Activated CD4-positive, alpha-beta T cell treated with anti-CD3 and anti-CD28 coated beads, Interleukin-2, Interleukin-6, amounts not matched to agents 100 ng/mL and 50 ng/mL, durations not matched to agents 16 hours and 8 hours (primary cell): Measurements from ENCODE around the gene CBX7.

Experiments
- DNase-seq: peaks from one replicate; pipeline ENCODE4 v3.0.0-alpha.2; 2020

CBX7 gene

GRCh38 chr22:39122772-39123470 is 29.6 kb downstream of the CBX7 start:
- no peak for DNase-seq

GRCh38 chr22:39120983-39121382 is 31.5 kb downstream of the CBX7 start:
- no peak for DNase-seq

- peak; percentile 92 for DNase-seq
Observed at GRCh38 chr22:39117585-39118191, 34.8 kb downstream of the CBX7 start.

- peak; percentile 47 for DNase-seq
Observed at GRCh38 chr22:39115977-39116621, 36.4 kb downstream of the CBX7 start.

GRCh38 chr22:39115570-39115969 is 36.9 kb downstream of the CBX7 start:
- no peak for DNase-seq

GRCh38 chr22:39114112-39114511 is 38.4 kb downstream of the CBX7 start:
- no peak for DNase-seq

GRCh38 chr22:39110631-39111561 is 41.6 kb downstream of the CBX7 start:
- DNase-seq: no peak

GRCh38 chr22:39109361-39109760 is 43.1 kb downstream of the CBX7 start:
- no peak for DNase-seq

GRCh38 chr22:39108487-39108886 is 44.0 kb downstream of the CBX7 start:
- no peak for DNase-seq

- DNase-seq: no peak
Observed at GRCh38 chr22:39106326-39106725, 46.2 kb downstream of the CBX7 start.

GRCh38 chr22:39103431-39103830 is 49.0 kb downstream of the CBX7 start:
- DNase-seq: no peak

GRCh38 chr22:39101226-39101625 is 51.3 kb downstream of the CBX7 start:
- DNase-seq: no peak

- no peak for DNase-seq
Observed at GRCh38 chr22:39098576-39098975, 53.9 kb downstream of the CBX7 start.

GRCh38 chr22:39098026-39098425 is 54.5 kb downstream of the CBX7 start:
- DNase-seq: no peak

GRCh38 chr22:39097098-39098020 is 55.1 kb downstream of the CBX7 start, which contains the start of gene APOBEC3H:
APOBEC3H (plus strand) TSS chr22:39097244; CDS start chr22:39100279, 3,035 bp downstream.
- DNase-seq: peak; percentile 67

- no peak for DNase-seq
Observed at GRCh38 chr22:39095971-39096370, 56.5 kb downstream of the CBX7 start.

- DNase-seq: peak; percentile 30
Observed at GRCh38 chr22:39094717-39095389, 57.6 kb downstream of the CBX7 start.

- DNase-seq: peak; percentile 79
Observed at GRCh38 chr22:39092111-39092862, 60.2 kb downstream of the CBX7 start.

GRCh38 chr22:39091126-39092081 is 61.1 kb downstream of the CBX7 start:
- DNase-seq: peak; percentile 39
